Fibroblast of skin of left quadriceps (primary cell): Measurements from ENCODE around the gene XAGE1A.
"Not testable (repeated sequence)": the region's sequence is repeated elsewhere in the genome, so short reads cannot be mapped to it uniquely, and the experiment has no call there.

ENCODE experiments used
- DNase-seq, 2 experiments: peaks; one replicate each; pipeline ENCODE4 v3.0.0-alpha.2; 2013; ENCODE audit warnings: low read depth in 2 of 2

XAGE1A gene, protein sequence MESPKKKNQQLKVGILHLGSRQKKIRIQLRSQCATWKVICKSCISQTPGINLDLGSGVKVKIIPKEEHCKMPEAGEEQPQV

DNA sequence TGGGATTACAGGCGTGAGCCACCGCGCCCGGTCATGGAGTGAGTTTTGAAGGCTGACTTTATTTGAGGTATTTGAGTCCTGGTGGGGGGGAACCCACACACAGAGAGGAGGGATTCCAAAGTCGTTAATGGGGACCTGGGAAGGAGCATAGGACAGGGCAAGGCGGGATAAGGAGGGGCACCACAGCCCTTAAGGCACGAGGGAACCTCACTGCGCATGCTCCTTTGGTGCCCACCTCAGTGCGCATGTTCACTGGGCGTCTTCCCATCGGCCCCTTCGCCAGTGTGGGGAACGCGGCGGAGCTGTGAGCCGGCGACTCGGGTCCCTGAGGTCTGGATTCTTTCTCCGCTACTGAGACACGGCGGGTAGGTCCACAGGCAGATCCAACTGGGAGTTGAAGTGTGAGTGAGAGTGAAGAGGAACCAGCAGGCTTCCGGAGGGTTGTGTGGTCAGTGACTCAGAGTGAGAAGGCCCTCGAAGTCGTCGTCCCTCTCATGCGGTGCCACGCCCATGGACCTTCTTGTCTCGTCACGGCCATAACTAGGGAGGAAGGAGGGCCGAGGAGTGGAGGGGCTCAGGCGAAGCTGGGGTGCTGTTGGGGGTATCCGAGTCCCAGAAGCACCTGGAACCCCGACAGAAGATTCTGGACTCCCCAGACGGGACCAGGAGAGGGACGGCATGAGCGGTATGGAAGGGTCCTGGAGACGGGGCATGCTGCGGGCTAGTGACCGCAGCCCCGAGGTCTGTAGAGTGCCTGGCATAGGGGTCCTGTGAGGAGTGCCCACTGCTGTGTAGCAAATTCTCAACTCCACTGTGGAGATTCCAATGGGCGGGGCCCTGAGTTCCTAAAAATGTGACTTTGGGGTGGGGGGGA, at the start of gene XAGE1A:
Gene XAGE1A, plus strand, starts transcription at position 264 of the 874 bp plus-strand sequence. CDS start 1,554 bp downstream, outside the sequence.
- not testable (repeated sequence) for DNase-seq

DNA sequence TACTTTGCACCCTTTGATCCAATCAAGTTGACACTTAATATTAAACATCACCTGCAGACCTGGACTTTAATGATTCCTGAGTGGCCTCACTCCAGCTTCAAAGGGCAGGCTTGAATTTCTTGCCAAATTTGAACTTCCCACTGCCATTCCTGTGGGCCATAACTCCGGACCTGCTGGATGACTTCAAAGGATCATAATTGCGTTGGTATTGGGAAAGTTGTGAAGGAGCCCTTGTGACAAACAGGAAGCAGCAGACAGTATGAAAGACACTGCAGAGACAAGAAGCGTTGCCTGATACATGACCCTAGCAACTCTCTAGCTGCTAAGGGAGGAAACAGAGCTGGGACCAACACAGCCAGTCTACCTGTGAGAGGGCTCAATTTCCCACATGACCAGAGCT, 43.6 kb upstream of the XAGE1A start:
- not testable (repeated sequence) for DNase-seq

DNA sequence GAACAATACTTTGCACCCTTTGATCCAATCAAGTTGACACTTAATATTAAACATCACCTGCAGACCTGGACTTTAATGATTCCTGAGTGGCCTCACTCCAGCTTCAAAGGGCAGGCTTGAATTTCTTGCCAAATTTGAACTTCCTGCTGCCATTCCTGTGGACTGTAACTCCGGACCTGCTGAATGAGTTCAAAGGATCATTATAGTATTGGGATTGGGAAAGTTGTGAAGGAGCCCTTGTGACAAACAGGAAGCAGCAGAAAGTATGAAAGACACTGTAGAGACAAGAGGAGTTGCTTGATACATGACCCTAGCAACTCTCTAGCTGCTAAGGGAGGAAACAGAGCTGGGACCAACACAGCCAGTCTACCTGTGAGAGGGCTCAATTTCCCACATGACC, 24.3 kb upstream of the XAGE1A start:
- not testable (repeated sequence) for DNase-seq

DNA sequence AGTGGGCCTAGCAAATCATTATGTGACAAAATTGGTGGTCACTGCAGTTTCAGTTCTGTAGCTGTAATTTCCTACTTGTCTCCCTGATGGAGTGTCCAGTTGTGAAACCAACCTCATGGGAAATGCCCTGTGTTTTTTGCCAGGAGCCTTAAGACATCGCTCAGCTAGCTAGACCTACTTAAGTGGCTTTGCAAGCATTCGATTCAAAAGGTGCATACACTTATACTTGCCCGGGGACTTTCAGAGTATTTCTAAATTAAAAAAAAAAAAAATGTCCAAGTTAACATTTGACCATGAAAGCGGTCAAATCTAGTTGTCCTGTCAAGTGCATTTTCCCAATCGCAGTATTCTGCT, 788 bp downstream of the XAGE1A start:
- not testable (repeated sequence) for DNase-seq

DNA sequence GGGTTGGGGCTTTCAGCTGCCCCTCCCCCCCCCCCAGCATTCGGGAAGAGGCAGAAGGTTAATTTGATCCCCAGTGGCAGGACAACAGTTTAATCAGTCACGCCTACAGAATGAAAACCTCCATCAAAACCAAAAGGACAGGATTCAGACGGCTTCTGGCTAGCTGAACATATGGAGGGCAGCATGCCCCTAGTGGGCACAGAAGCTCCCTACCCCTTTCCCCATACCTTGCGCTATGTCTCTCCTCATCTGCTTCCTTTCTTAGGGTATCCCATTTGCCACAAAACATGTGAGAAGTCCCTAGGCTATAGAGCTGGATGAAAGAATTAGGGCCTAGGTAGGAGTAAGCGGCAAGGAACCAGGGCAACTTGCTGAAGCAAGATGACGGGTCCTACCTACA, 5.8 kb downstream of the XAGE1A start:
- DNase-seq = not testable (repeated sequence)

DNA sequence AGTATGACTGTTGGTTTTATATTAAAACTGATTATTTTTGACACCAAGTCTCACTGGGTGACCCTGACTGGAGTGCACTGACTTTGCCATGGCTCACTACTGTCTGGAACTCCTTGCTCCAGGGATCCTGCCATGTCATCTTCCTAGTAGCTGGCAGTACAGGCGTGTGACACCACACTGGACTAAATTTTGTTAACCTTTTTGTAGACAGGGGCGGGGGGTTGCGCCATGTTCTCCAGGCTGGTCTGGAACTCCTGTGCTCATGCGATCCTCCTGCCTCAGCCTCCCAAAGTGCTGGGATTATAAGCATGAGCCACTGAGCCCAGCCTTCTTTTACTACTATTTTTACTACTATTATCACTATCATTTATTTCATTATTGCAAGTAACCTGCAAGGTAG, 8.9 kb downstream of the XAGE1A start:
- DNase-seq = no peak

DNA sequence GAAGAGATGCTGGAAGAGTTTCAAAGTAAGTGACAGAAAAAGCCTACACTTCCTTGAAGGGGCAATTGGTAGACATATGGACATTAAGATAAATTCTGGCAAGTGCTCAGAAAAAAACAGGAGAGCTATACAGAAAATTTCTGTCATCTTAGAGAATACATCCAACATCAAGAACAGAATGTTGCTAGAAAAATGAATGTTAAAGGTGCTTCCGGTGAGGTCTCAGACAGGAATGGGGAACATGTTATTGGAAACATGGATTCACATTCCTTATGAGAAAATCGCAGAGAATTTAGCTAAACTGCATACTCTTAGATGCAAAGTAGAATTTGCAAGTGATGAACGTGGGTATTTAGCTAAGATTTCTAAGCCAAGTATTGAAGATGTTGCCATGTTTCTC, 11.7 kb downstream of the XAGE1A start:
- no peak for DNase-seq

DNA sequence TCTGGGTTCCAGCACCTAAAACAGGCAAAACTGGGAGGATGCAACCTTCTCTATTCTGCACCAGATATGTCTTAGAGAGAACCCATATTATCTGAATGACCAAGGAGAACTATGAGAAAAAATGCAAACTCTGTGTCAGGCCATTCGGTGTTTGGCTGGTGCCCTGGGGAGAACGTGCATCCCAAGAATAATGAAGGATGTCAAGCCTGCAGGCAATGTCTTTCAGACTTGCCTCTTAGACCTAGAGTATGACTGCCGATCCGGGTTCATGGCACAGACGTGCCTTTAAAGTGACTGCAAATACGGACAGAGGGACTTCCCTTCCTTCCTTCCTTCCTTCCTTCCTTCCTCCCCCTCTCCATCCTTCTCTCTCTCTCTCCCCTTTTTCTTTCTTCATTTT, 14.3 kb downstream of the XAGE1A start:
- DNase-seq = no peak

DNA sequence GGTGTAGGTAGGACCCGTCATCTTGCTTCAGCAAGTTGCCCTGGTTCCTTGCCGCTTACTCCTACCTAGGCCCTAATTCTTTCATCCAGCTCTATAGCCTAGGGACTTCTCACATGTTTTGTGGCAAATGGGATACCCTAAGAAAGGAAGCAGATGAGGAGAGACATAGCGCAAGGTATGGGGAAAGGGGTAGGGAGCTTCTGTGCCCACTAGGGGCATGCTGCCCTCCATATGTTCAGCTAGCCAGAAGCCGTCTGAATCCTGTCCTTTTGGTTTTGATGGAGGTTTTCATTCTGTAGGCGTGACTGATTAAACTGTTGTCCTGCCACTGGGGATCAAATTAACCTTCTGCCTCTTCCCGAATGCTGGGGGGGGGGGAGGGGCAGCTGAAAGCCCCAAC, 15.5 kb downstream of the XAGE1A start:
- not testable (repeated sequence) for DNase-seq

DNA sequence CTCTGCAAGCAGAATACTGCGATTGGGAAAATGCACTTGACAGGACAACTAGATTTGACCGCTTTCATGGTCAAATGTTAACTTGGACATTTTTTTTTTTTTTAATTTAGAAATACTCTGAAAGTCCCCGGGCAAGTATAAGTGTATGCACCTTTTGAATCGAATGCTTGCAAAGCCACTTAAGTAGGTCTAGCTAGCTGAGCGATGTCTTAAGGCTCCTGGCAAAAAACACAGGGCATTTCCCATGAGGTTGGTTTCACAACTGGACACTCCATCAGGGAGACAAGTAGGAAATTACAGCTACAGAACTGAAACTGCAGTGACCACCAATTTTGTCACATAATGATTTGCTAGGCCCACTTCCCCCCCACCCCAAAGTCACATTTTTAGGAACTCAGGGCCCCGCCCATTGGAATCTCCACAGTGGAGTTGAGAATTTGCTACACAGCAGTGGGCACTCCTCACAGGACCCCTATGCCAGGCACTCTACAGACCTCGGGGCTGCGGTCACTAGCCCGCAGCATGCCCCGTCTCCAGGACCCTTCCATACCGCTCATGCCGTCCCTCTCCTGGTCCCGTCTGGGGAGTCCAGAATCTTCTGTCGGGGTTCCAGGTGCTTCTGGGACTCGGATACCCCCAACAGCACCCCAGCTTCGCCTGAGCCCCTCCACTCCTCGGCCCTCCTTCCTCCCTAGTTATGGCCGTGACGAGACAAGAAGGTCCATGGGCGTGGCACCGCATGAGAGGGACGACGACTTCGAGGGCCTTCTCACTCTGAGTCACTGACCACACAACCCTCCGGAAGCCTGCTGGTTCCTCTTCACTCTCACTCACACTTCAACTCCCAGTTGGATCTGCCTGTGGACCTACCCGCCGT, 20.7 kb downstream of the XAGE1A start:
- DNase-seq = not testable (repeated sequence)

DNA sequence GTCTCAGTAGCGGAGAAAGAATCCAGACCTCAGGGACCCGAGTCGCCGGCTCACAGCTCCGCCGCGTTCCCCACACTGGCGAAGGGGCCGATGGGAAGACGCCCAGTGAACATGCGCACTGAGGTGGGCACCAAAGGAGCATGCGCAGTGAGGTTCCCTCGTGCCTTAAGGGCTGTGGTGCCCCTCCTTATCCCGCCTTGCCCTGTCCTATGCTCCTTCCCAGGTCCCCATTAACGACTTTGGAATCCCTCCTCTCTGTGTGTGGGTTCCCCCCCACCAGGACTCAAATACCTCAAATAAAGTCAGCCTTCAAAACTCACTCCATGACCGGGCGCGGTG, 21.3 kb downstream of the XAGE1A start, which contains the start of gene XAGE1B:
Gene XAGE1B, minus strand, starts transcription at position 77 of the 339 bp plus-strand sequence. CDS start 1,536 bp downstream, outside the sequence.
- DNase-seq = not testable (repeated sequence)

DNA sequence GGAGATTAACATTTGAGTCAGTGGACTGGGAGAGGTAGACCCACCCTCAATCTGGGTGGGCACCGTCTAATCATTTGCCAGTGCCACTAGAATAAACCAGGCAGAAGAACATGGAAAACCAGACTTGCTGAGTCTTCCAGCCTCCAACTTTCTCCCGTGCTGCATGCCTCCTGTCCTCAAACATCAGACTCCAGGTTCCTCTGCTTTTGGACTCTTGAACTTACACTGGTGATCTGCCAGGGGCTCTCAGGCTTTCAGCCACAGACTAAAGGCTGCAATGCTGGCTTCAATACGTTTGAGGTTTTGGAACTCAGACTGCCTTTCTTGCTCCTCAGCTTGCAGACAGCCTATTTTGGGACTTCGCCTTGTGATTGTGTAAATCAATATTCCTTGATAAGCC, 45.4 kb downstream of the XAGE1A start:
- DNase-seq = not testable (repeated sequence)

DNA sequence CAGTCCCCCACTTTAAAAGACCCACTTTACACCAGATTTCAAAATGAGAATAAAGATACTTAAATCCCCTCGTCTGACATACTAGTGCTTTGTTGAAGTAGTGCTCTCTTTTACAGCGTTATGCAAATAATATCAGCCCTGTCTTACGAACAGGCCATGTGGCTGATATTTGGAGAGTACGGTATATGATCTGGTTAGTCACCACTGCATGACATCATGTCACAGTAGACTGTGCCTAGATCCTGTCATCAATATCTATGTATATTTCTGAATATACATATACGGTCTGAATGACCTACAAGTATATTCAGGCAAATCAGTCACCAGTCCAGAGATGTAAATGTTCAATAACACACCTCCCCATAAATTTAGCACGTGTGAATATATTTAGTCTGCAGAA, 46.7 kb downstream of the XAGE1A start:
- DNase-seq = no peak

DNA sequence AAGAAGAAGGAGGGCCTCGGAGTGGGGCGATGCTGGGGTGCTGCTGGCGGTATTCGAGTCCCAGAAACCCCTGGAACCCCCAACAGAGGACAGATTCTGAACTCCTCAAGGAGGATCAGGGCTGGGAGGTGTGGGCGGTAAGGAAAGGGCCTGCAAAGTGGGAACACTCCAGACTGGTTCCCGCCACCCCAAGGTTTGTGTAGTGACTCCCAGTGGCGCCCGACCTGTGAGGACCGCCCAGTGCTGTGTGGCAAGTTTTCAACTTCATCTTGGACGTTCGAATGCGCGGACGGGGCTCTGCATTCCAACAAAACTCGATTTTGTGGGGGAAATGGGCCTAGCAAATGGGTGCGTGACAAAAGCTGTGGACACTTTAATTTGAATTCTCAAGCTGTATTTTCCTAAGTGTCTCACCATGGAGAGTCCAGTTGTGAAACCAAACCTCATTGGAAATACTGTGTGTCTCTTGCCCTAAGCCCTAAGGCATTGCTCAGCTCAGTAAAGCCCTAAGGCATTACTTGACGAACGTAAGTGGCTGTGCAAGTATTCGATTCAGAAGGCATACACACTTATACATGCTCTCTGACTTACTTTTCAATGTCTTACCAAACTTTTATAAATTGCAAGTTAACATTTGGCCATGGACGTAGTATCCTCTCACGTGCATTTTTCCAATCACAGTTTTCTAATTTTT, 48.7 kb downstream of the XAGE1A start:
- no peak for DNase-seq

DNA sequence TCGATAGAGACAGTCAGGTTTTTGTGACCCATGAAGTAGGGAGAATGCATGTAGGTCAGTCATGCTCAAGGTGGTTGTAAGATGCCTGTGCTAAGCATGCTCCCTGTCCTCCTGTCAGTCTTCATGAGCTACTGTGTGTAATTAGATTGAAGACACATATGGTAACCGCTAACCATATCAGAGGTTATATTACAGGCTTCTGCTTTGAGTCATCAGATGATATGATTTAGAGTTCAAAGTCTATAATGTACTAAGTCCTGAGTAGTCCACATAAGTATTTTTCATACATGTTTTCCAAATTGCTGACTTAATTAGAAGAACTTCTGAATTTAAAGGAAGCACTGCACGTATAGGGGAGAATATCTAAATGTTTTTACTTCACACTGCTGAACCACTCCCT, 53.2 kb downstream of the XAGE1A start:
- not testable (repeated sequence) for DNase-seq
